IPS-20b (cell line): ENCODE results near the gene HK3.

ENCODE experiments used
- H3K27ac ChIP-seq: one replicate; pipeline ENCODE4 v1.5.1; 2013; ENCODE audit warnings: low read length
- H3K27me3 ChIP-seq: 2 replicates; pipeline ENCODE4 v1.6.1; 2013; ENCODE audit warnings: mild to moderate bottlenecking, low read length, inconsistent platforms; ENCODE audit not compliant: insufficient read depth
- H3K36me3 ChIP-seq: 2 replicates; pipeline ENCODE4 v1.6.1; 2013; ENCODE audit warnings: low read depth, mild to moderate bottlenecking, inconsistent platforms, low read length, moderate library complexity; ENCODE audit not compliant: insufficient read depth
- H3K4me1 ChIP-seq: 2 replicates; pipeline ENCODE4 v1.6.1; 2013; ENCODE audit warnings: mild to moderate bottlenecking, control low read depth, inconsistent platforms, low read length, moderate library complexity; ENCODE audit not compliant: insufficient read depth
- H3K4me3 ChIP-seq: 2 replicates; pipeline ENCODE4 v1.5.1; 2013; ENCODE audit warnings: mild to moderate bottlenecking, low read length, inconsistent platforms
- H3K9ac ChIP-seq: 2 replicates; pipeline ENCODE4 v1.6.1; 2013; ENCODE audit warnings: low read depth, mild to moderate bottlenecking, inconsistent platforms, low read length, moderate library complexity
- H3K9me3 ChIP-seq: 2 replicates; pipeline ENCODE4 v1.6.1; 2013; ENCODE audit warnings: mild to moderate bottlenecking, low read depth, low read length, inconsistent platforms; ENCODE audit not compliant: insufficient read depth

HK3 gene

GRCh38 chr5:176851380-176851779 is 47.8 kb downstream of the HK3 start:
- H3K9ac ChIP-seq = no peak overlapping the region
- no peaks in the 10 kb centered on the region for H3K36me3 ChIP-seq
- H3K9me3 ChIP-seq = no peaks in the 10 kb centered on the region
- no peak overlapping the region for H3K4me3 ChIP-seq
- H3K4me1 ChIP-seq = no peaks in the 10 kb centered on the region; the same call in 1 of the 2 replicates
- H3K27ac ChIP-seq = no peak overlapping the region
- no peaks in the 10 kb centered on the region for H3K27me3 ChIP-seq

- Histone ChIP-seq H3K9me3 (no peaks in the 10 kb centered on the region), H3K4me1 (no peaks in the 10 kb centered on the region; the same call in 1 of the 2 replicates), H3K9ac (no peak overlapping the region), H3K27me3 (no peaks in the 10 kb centered on the region), H3K4me3 (no peak overlapping the region), H3K27ac (no peak overlapping the region), H3K36me3 (no peaks in the 10 kb centered on the region)
These were observed 48.5 kb downstream of the HK3 start for GRCh38 chr5:176850371-176851245.

DNA sequence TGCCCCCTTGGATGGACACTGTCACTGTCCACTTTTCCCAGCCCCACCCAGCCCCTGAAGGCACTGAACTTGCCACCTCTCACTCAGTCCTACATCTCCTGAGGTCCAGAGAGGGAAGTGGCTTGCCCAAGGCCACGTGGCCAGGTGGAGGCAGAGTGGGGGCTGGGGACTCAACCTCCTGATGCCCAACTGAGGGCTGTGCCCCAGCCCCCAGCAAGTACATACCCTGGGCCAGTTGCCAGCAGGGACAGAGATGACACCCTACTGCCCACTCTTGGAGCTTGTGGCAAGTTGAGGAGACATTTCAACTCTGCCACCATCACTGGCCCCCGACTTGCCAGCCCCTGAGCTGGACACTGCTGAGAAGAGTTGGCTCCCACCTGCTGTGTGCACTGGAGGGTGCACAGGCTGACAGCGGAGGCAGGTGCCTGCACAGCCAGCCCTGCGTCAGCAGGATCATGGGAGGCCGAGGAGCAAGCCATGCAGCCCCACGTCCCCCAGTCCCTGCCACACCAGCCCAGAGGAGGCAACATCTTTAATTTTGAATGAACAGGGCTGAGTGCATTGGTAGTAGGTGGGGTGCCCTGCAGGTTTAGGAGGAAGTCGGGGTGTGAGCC is 49.4 kb downstream of the HK3 start:
- Histone ChIP-seq H3K4me1 (no peaks in the 10 kb centered on the region; the same call in 1 of the 2 replicates), H3K4me3 (no peak overlapping the region), H3K9me3 (no peaks in the 10 kb centered on the region), H3K9ac (no peak overlapping the region), H3K27ac (no peak overlapping the region), H3K36me3 (no peaks in the 10 kb centered on the region), H3K27me3 (no peaks in the 10 kb centered on the region)

GRCh38 chr5:176848651-176849050 is 50.5 kb downstream of the HK3 start:
- Histone ChIP-seq H3K9ac (no peak overlapping the region), H3K27ac (no peak overlapping the region), H3K36me3 (no peaks in the 10 kb centered on the region), H3K27me3 (no peaks in the 10 kb centered on the region), H3K4me1 (no peaks in the 10 kb centered on the region; the same call in 1 of the 2 replicates), H3K4me3 (no peak overlapping the region), H3K9me3 (no peaks in the 10 kb centered on the region)

GRCh38 chr5:176847726-176848290 is 51.3 kb downstream of the HK3 start:
- Histone ChIP-seq H3K27me3 (no peaks in the 10 kb centered on the region), H3K27ac (no peak overlapping the region), H3K4me3 (no peak overlapping the region), H3K36me3 (no peaks in the 10 kb centered on the region), H3K4me1 (no peaks in the 10 kb centered on the region; the same call in 1 of the 2 replicates), H3K9ac (no peak overlapping the region), H3K9me3 (no peaks in the 10 kb centered on the region)

DNA sequence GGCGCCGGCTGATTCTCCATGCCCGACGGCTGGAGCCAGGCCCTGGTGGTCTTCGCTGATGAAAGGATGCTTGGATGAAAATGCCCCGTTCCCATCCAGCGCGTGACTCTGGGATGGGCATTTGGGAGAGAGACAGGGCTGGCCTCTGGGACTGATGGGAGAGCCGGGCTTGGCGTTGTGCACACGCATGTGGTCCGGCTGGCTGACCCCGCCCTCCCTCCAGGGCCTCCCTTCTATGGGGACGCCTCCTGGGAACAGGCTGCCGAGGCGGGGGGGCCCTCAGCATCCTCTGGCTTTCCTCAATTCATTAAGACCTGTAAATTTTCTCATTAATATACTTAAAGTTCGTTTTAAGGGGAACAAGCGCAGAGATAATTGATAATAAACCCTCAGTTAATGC is 52.0 kb downstream of the HK3 start:
- Histone ChIP-seq H3K9me3 (no peaks in the 10 kb centered on the region), H3K27ac (no peak overlapping the region), H3K27me3 (no peaks in the 10 kb centered on the region), H3K36me3 (no peaks in the 10 kb centered on the region), H3K4me1 (no peaks in the 10 kb centered on the region; the same call in 1 of the 2 replicates), H3K9ac (no peak overlapping the region), H3K4me3 (no peak overlapping the region)

DNA sequence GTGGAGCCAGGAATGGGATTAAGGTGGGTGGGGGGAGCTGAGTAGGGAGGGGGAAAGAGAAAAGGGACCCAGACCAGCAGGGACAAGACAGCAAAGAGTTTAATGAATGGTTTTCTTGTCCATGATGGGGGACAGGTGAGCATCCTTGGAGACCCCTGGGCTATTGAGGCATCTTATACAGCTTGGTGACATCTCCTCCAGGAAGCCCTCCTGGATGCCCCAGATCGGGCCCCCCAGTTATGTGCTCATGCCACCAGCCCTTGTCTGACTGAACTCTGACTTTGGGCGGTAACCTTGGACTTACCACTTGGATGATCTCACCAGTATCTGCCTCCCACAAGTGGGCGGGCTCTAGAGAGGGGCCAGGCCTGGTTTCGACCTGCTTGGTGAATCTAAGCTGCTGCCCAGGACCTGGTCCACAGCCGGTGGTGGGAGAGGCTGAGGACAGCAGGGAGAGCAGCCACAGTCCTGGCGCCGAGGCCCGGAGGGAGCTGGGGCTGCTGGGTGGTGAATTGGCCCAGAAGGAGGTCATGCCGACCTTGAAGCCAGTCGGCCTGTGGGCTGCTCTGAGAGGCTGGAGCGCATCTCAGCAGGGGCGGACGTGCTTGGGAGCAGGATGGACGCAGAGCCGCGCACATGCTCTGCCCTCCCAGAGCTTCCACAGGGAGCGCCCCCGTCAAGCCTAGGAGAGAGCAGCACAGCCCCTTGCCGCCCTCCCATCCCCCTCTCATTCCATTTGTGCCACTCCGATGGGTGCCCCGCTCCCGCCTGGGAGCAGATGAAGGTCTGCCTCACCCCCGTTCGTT is 52.6 kb downstream of the HK3 start:
- no peaks in the 10 kb centered on the region; the same call in 1 of the 2 replicates for H3K27me3 ChIP-seq
- H3K36me3 ChIP-seq = no peaks in the 10 kb centered on the region
- no peaks in the 10 kb centered on the region; the same call in 1 of the 2 replicates for H3K4me1 ChIP-seq
- no peak overlapping the region for H3K27ac ChIP-seq
- H3K9me3 ChIP-seq = no peaks in the 10 kb centered on the region
- H3K9ac ChIP-seq = no peak overlapping the region
- H3K4me3 ChIP-seq = no peak overlapping the region

DNA sequence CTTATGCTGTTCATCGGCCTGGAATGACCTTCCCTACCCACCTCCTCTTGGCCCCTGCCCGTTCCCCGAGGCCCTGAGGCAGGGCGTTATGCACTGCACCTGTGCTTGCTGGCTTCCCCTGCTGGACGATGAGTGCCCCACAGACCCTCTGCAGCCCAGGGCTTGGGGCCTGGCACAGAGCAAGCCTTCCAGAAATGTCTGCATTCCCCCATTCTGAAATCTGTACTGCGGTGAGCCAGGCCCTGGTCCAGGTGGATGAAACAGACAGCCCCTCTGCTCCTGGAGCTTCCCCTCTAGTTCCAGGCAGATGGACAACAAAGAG is 53.8 kb downstream of the HK3 start:
- H3K4me1 ChIP-seq = peaks cover 2% of the 10 kb centered on the region; the same call in 1 of the 2 replicates
- no peak overlapping the region for H3K4me3 ChIP-seq
- H3K9ac ChIP-seq = no peak overlapping the region
- no peaks in the 10 kb centered on the region for H3K36me3 ChIP-seq
- H3K27ac ChIP-seq = no peak overlapping the region
- peaks cover 6% of the 10 kb centered on the region; the same call in 1 of the 2 replicates for H3K27me3 ChIP-seq
- no peaks in the 10 kb centered on the region for H3K9me3 ChIP-seq

DNA sequence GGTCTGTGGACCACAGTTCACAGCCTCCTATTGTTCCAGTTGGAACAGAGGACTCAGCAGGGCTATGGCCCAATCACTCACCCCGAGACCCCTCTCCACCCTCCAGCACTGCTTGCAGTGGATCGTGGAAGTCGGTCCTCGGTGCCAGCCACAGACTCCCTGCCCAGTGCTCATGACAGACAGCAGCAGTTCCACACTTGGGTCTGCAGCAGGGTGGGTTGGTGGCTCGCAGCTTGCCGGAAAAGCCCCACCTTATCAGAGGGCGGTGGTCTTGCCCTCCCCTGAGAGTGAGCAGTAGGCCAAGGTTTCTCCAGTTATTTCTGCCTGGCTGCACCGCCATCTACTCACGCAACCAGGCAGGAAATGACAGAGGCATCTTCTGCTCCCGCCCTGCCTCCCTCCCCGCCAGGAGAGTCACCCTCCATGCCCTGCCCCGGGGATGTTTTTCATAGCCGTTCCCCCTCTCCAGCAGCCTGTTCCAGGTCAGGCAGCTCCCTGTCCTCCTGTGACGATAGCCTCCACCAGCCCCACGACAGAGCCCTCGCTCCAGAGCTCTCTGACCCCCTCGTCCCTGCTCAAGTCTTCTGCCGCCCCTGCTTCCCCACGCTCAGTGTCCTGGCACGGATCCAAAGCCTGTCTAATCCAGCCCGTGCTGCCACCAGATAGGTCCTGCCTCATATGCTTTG is 54.3 kb downstream of the HK3 start:
- no peaks in the 10 kb centered on the region for H3K9me3 ChIP-seq
- no peak overlapping the region for H3K27ac ChIP-seq
- H3K9ac ChIP-seq = no peak overlapping the region
- no peaks in the 10 kb centered on the region for H3K36me3 ChIP-seq
- H3K4me1 ChIP-seq = peaks cover 4% of the 10 kb centered on the region
- peaks cover 6% of the 10 kb centered on the region; the same call in 1 of the 2 replicates for H3K27me3 ChIP-seq
- no peak overlapping the region for H3K4me3 ChIP-seq

- H3K9me3 ChIP-seq = no peaks in the 10 kb centered on the region
- peaks cover 8% of the 10 kb centered on the region; the same call in 1 of the 2 replicates for H3K27me3 ChIP-seq
- no peak overlapping the region for H3K27ac ChIP-seq
- H3K36me3 ChIP-seq = no peaks in the 10 kb centered on the region
- H3K4me3 ChIP-seq = no peak overlapping the region
- H3K9ac ChIP-seq = no peak overlapping the region
- peaks cover 4% of the 10 kb centered on the region for H3K4me1 ChIP-seq
These were observed 54.9 kb downstream of the HK3 start for GRCh38 chr5:176844281-176844680.

DNA sequence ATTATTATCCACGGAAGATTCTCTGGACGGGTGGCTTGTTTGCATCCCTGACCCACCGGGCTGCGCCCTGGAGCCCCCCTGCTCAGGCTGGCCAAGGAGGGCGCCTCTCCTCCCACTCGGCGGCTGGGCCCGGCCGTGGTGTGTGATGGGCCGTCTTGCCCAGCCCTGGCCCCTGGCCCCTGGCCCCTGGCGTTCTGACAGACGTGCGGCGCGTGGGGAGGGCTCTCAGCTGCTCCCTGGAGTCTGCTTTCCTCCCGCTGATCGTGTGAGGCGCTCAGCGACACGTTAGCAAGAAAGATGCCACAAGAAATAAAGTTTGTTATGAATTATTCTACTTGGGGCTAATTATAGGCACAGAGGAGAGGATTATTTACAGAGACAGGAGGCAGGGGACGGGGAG is 55.5 kb downstream of the HK3 start:
- H3K27ac ChIP-seq = no peak overlapping the region
- H3K27me3 ChIP-seq = peaks cover 14% of the 10 kb centered on the region
- no peaks in the 10 kb centered on the region for H3K36me3 ChIP-seq
- peaks cover 4% of the 10 kb centered on the region for H3K4me1 ChIP-seq
- no peak overlapping the region for H3K4me3 ChIP-seq
- no peak overlapping the region for H3K9ac ChIP-seq
- H3K9me3 ChIP-seq = no peaks in the 10 kb centered on the region
